ENCODE results near the gene ACSF3.

DNA sequence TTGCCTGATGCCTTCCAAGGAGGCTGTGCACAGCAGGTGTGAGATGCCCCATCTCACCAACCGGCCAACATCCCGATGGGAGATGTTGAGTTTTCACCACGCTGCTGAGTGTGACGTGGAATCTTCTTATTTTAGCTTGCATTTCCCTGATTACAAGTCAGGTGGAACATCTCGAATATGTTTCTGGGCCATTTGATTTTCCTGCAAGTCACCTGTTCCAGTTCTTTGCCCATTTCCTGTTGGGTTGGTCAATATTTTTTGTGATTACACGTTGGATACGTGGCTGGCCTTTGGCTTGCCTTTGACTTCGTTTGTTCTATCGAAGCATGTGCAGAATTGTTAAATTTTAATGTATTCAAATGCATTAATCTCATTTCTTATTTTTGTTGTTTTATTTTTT lies 69.6 kb downstream of the ACSF3 start:
- TF ChIP-seq CEBPB (IDR thresholded peaks at IDR 0.05; ENCODE audit: low read depth, low read length), result no peak
- TF ChIP-seq POLR2A (IDR thresholded peaks at IDR 0.05; ENCODE audit: low read depth, low read length), result no peak
- TF ChIP-seq, protein P1, sequence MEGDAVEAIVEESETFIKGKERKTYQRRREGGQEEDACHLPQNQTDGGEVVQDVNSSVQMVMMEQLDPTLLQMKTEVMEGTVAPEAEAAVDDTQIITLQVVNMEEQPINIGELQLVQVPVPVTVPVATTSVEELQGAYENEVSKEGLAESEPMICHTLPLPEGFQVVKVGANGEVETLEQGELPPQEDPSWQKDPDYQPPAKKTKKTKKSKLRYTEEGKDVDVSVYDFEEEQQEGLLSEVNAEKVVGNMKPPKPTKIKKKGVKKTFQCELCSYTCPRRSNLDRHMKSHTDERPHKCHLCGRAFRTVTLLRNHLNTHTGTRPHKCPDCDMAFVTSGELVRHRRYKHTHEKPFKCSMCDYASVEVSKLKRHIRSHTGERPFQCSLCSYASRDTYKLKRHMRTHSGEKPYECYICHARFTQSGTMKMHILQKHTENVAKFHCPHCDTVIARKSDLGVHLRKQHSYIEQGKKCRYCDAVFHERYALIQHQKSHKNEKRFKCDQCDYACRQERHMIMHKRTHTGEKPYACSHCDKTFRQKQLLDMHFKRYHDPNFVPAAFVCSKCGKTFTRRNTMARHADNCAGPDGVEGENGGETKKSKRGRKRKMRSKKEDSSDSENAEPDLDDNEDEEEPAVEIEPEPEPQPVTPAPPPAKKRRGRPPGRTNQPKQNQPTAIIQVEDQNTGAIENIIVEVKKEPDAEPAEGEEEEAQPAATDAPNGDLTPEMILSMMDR (conservative IDR thresholded peaks at IDR 0.05; ENCODE audit: low read depth, low read length), result no peak
- TF ChIP-seq BHLHE40 (IDR thresholded peaks at IDR 0.05; ENCODE audit: low read depth, low read length), result no peak
- no peak for TF ChIP-seq RAD21 (IDR thresholded peaks at IDR 0.05; ENCODE audit: low read length)
- TF ChIP-seq NFE2L2 (IDR thresholded peaks at IDR 0.05; ENCODE audit: low read depth, low read length), result no peak
- no peak for TF ChIP-seq RCOR1 (IDR thresholded peaks at IDR 0.05; ENCODE audit: insufficient replicate concordance, low read length)
